Left ventricle myocardium inferior (tissue), 1 donor: ENCODE data around the gene DIAPH3. TPM values are rescaled to one million over a fixed set of nuclear protein-coding genes. Genes with fewer than 3 reads are reported as not detected.
"Not testable (repeated sequence)": the region's sequence is repeated elsewhere in the genome, so short reads cannot be mapped to it uniquely, and the experiment has no call there.

Experiments used
- DNase-seq: peaks from one replicate; pipeline ENCODE4 v3.0.0-alpha.2; 2020
- H3K27ac ChIP-seq: fragments of 200-600 bp; replicated peaks from 2 replicates; pipeline ENCODE4 v1.8.0; 2021
- H3K27me3 ChIP-seq: fragments of 200-600 bp; 2 replicates; pipeline ENCODE4 v1.8.0; 2021; ENCODE audit warnings: low read depth
- H3K36me3 ChIP-seq: fragments of 200-600 bp; 2 replicates; pipeline ENCODE4 v1.8.0; 2021
- H3K4me1 ChIP-seq: fragments of 200-600 bp; 2 replicates; pipeline ENCODE4 v1.8.0; 2021
- H3K4me3 ChIP-seq: fragments of 200-600 bp; 2 replicates; pipeline ENCODE4 v1.8.0; 2021; ENCODE audit warnings: mild to moderate bottlenecking, moderate library complexity
- H3K9me3 ChIP-seq: fragments of 200-600 bp; replicated peaks from 2 replicates; pipeline ENCODE4 v1.8.0; 2021
- intact Hi-C: fragments of 100-400 bp; cut with micrococcal nuclease; formaldehyde crosslinking; loops from one replicate; pipeline ENCODE4 v1.11.0; 2022
- long read RNA-seq: library from polyadenylated mRNA; unstranded; transcript quantifications from one replicate; pipeline ENCODE4 v2.0.0, GENCODE V29; 2021
- total RNA-seq: library from RNA; stranded (reverse); fragmentation: NEBNext Ultra II Directional; extraction: Animal tissue kit (Norgen Biotek cat#: 25700); gene quantifications from one replicate; pipeline ENCODE4 v1.2.1, GENCODE V29; 2021
- TF ChIP-seq, protein P1 (sequence below): fragments of 200-600 bp; IDR thresholded peaks from 2 replicates; pipeline ENCODE4 v1.8.0; 2021; ENCODE audit warnings: antibody characterized with exemption, mild to moderate bottlenecking, borderline replicate concordance
- donor health status: DM: no; HTN: yes; CAD: no; lungs with severe emphysema.

DIAPH3 gene
- total RNA-seq: 0.25 TPM
- long read RNA-seq: 0 reads

DNA sequence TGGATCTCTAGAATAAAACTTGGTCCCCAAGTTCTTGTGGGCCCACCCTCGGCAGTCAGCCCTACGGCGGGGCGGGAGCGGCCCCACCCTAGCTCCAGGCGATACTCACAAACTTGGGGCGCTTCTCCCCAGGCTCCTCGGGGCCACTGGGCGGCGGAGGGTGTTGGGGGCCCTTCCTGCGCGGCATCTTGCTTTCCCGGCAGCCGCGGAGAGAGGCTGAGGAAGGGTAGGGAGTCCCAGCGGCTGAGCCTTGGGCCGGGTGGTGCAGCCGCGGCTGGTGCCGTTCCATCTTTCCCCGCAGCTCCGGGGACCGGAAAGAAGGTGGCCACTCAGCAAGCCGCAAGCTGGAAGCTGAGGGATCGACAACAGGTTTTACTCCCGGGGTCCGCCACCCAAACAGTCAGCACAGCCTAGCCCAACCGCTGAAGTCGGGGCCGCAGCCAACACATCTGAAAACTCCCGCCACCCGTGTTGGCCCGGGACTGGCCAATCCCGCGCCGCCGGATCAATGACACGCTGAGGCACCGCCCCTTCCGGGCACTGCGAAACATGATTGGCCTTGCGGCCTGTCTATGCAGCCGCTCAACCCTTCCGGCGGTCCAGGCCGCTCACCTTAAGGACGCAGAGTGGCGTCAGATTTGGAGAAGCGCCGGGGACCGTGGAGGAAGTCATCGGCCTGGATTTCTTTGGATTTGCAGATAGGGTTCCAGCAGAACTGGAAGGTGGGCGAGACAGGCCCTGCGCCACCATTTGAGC is at the start of gene DIAPH3:
TSS of gene DIAPH3 (minus strand) at position 451 of the 756 bp plus-strand sequence. CDS start at position 289, 162 bp downstream.
- Histone ChIP-seq H3K27ac (peak within 1 kb of the TSS; percentile 97), H3K36me3 (no peaks in the 10 kb centered on the region), H3K4me3 (peak within 1 kb of the TSS; percentile 85), H3K27me3 (peaks cover 12% of the 10 kb centered on the region), H3K9me3 (no peaks in the 10 kb centered on the region), H3K4me1 (peaks cover 32% of the 10 kb centered on the region)
- TF ChIP-seq, protein P1, sequence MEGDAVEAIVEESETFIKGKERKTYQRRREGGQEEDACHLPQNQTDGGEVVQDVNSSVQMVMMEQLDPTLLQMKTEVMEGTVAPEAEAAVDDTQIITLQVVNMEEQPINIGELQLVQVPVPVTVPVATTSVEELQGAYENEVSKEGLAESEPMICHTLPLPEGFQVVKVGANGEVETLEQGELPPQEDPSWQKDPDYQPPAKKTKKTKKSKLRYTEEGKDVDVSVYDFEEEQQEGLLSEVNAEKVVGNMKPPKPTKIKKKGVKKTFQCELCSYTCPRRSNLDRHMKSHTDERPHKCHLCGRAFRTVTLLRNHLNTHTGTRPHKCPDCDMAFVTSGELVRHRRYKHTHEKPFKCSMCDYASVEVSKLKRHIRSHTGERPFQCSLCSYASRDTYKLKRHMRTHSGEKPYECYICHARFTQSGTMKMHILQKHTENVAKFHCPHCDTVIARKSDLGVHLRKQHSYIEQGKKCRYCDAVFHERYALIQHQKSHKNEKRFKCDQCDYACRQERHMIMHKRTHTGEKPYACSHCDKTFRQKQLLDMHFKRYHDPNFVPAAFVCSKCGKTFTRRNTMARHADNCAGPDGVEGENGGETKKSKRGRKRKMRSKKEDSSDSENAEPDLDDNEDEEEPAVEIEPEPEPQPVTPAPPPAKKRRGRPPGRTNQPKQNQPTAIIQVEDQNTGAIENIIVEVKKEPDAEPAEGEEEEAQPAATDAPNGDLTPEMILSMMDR: peak; percentile 11
- DNase-seq: peak; percentile 97
- intact Hi-C loops: no loop called here

GRCh38 chr13:60213236-60213744 is 49.6 kb upstream of the DIAPH3 start:
- no peak overlapping the region for H3K27ac ChIP-seq
- intact Hi-C loops: no loop called here
- TF ChIP-seq, protein P1: no peak
- no peak for DNase-seq
- H3K27me3 ChIP-seq: no peaks in the 10 kb centered on the region
- H3K4me3 ChIP-seq: no peak overlapping the region
- no peaks in the 10 kb centered on the region for H3K4me1 ChIP-seq
- no peaks in the 10 kb centered on the region for H3K36me3 ChIP-seq
- H3K9me3 ChIP-seq: peaks cover 6% of the 10 kb centered on the region

DNA sequence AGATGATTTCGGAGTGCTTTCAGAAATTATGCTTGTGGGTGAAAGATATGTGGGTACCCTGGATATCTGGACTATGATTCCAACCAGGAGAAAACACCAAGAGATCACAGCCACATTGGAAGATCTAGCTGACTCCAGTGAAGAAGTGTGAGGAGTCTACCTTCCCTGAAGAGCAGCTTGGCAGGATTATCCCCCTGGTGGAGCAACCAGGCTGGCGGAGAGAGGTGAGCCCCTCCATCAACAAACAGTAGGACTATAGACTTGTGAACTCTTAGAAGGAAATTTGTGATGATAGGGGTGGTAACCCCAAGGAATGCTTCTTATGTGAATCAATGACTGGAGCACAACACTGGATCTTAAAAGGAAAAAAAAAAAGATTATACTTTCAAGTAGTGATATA is 47.8 kb upstream of the DIAPH3 start:
- TF ChIP-seq, protein P1: no peak
- Histone ChIP-seq H3K9me3 (peaks cover 6% of the 10 kb centered on the region), H3K36me3 (no peaks in the 10 kb centered on the region), H3K27ac (no peak overlapping the region), H3K4me3 (no peak overlapping the region), H3K4me1 (no peaks in the 10 kb centered on the region), H3K27me3 (no peaks in the 10 kb centered on the region)
- DNase-seq: no peak
- intact Hi-C loops: no loop called here

DNA sequence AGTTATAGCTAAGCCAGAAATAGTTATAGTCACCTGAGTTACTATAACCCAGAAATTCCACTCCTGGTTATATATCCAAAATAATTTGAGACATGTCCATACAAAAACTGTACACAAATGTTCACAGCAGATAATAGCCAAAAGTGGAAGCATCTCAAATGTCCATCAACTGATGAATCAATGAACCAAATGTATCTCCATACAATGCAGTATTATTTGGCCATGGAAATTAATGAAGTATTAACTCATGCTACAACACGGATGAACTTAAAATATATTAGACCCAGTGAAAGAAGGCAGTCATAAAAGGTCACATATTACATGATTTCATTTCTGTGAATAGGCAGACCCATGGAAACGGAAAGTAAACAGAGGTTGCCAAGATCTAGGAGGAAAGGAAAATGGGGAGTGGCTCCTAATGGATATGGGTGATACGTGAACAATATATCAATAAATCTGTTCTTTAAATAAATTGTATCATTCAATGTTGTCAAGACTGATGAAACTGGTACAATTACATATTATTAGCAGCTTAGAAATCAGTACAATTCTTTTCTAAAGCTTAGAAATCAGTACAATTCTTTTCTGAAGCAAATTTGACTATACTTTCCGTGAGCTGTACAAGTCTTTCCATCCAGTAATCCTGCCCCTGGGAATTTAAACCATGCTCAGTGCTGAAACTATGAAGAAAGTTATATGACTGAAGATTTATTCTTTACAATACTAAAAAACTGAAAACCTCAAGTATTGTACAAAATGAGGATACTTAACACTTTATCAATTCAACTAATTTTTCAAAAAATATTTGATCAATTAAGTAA is 47.0 kb upstream of the DIAPH3 start:
- intact Hi-C loops: no loop called here
- no peaks in the 10 kb centered on the region for H3K36me3 ChIP-seq
- no peaks in the 10 kb centered on the region for H3K27me3 ChIP-seq
- DNase-seq: no peak
- no peak overlapping the region for H3K27ac ChIP-seq
- peaks cover 6% of the 10 kb centered on the region for H3K9me3 ChIP-seq
- TF ChIP-seq, protein P1: no peak
- H3K4me1 ChIP-seq: no peaks in the 10 kb centered on the region
- H3K4me3 ChIP-seq: no peak overlapping the region

- DNase-seq, intact Hi-C loops, H3K27ac ChIP-seq, H3K4me1 ChIP-seq, H3K4me3 ChIP-seq, H3K27me3 ChIP-seq, H3K36me3 ChIP-seq, H3K9me3 ChIP-seq: not testable (repeated sequence)
Measured at GRCh38 chr13:60205499-60205898, 41.8 kb upstream of the DIAPH3 start.
